HepG2 (cell line): ENCODE results near the gene PPP1CB. TPM values are rescaled to one million over a fixed set of nuclear protein-coding genes. Genes with fewer than 3 reads are reported as not detected.
A peak's percentile ranks its signal among the peaks of the same experiment; 100 is the strongest.

Source experiments
- E2F1 ChIP-seq: sonication (generic); formaldehyde crosslinking; IDR thresholded peaks from 2 replicates; pipeline ENCODE4 v1.5.0; 2020; ENCODE audit warnings: missing genetic modification reagents
- FOXO1 ChIP-seq: sonication (generic); formaldehyde crosslinking; IDR thresholded peaks from 2 replicates; pipeline ENCODE4 v1.4.0; 2020; ENCODE audit warnings: missing genetic modification reagents
- HNRNPLL ChIP-seq: fragments of 200-400 bp; formaldehyde crosslinking; IDR thresholded peaks from 2 replicates; pipeline ENCODE4 v1.6.1; 2017; ENCODE audit warnings: mild to moderate bottlenecking, low read depth, low read length; ENCODE audit not compliant: poor library complexity, severe bottlenecking
- HOXA3 ChIP-seq: sonication (generic); formaldehyde crosslinking; IDR thresholded peaks from 2 replicates; pipeline ENCODE4 v1.5.0; 2020; ENCODE audit warnings: missing genetic modification reagents
- HOXD1 ChIP-seq: sonication (generic); formaldehyde crosslinking; IDR thresholded peaks from 2 replicates; pipeline ENCODE4 v1.5.0; 2020; ENCODE audit warnings: missing genetic modification reagents
- IKZF4 ChIP-seq: sonication (generic); formaldehyde crosslinking; IDR thresholded peaks from 2 replicates; pipeline ENCODE4 v1.5.1; 2020; ENCODE audit warnings: borderline replicate concordance, mild to moderate bottlenecking, low read depth, missing genetic modification reagents; ENCODE audit errors: not compliant biosample characterization
- MAFK ChIP-seq, 2 experiments: IDR thresholded peaks in 1 of 2; conservative IDR thresholded peaks in 1 of 2; 2 replicates each; pipeline ENCODE4 v1.6.1; 2011; ENCODE audit warnings: improper control_type of control experiment in 2 of 2, low read length in 2 of 2
- PLRG1 ChIP-seq: fragments of 450-650 bp; conservative IDR thresholded peaks from 2 replicates; pipeline ENCODE4 v1.6.1; 2016
- POLR2G ChIP-seq: fragments of 200-400 bp; formaldehyde crosslinking; IDR thresholded peaks from 2 replicates; pipeline ENCODE4 v1.6.1; 2018; ENCODE audit warnings: mild to moderate bottlenecking, low read depth, low read length, moderate library complexity
- RBFOX2 ChIP-seq: fragments of 200-400 bp; formaldehyde crosslinking; IDR thresholded peaks from 2 replicates; pipeline ENCODE4 v1.6.1; 2017; ENCODE audit warnings: low read depth, mild to moderate bottlenecking, low read length
- SKI ChIP-seq: fragments of 450-650 bp; IDR thresholded peaks from one replicate; pipeline ENCODE4 v1.6.1; 2018; ENCODE audit warnings: mild to moderate bottlenecking; ENCODE audit not compliant: partially characterized antibody
- TFDP2 ChIP-seq: sonication (generic); formaldehyde crosslinking; IDR thresholded peaks from 2 replicates; pipeline ENCODE4 v1.4.0; 2020; ENCODE audit warnings: missing genetic modification reagents
- ZBTB10 ChIP-seq: sonication (generic); formaldehyde crosslinking; IDR thresholded peaks from 2 replicates; pipeline ENCODE4 v1.4.0; 2020; ENCODE audit warnings: missing genetic modification reagents, borderline replicate concordance
- ZNF552 ChIP-seq: sonication (generic); formaldehyde crosslinking; IDR thresholded peaks from 2 replicates; pipeline ENCODE4 v1.9.0; 2022; ENCODE audit warnings: missing genetic modification reagents, mild to moderate bottlenecking, borderline replicate concordance
- ZNF691 ChIP-seq: sonication (generic); formaldehyde crosslinking; IDR thresholded peaks from 2 replicates; pipeline ENCODE4 v1.4.0; 2020; ENCODE audit warnings: missing genetic modification reagents, low read depth, mild to moderate bottlenecking, borderline replicate concordance
- ZNF7 ChIP-seq: IDR thresholded peaks from 2 replicates; pipeline ENCODE4 v1.6.1; 2016; ENCODE audit warnings: missing biosample characterization, missing genetic modification reagents
- polyA plus RNA-seq, 8 experiments: library from polyadenylated mRNA; depleted of rRNA in 3 of 8; stranded (reverse) in 7 of 8; unstranded in 1 of 8; fragments of >200 nt; fragmentation: Illumina TruSeq in 4 of 8; extraction: Trizol in 4 of 8; gene quantifications; 2 replicates each; pipeline versions ENCODE4 v1.2.1 to v1.2.3, GENCODE V29; 2011 to 2016; ENCODE audit warnings: low read depth in 4 of 8, missing spikeins in 1 of 8, mixed read lengths in 1 of 8; ENCODE audit not compliant: insufficient read depth in 1 of 8
- total RNA-seq, 5 experiments: library from RNA; depleted of rRNA; stranded (reverse); fragments of >200 nt; fragmentation: Illumina TruSeq; extraction: Trizol; gene quantifications; 2 replicates each; pipeline ENCODE4 v1.2.3, GENCODE V29; 2016; ENCODE audit warnings: low read depth in 1 of 5
- TF ChIP-seq, protein P1 (sequence below): sonication (generic); formaldehyde crosslinking; IDR thresholded peaks from 2 replicates; pipeline ENCODE4 v1.9.0; 2021; ENCODE audit warnings: missing genetic modification reagents, borderline replicate concordance

PPP1CB gene
- total and polyA plus RNA-seq, 2 of the 13 experiments (the other 11 are each of a cell fraction or from before 2014, with no cell fraction given): 46.9 to 109 TPM

GRCh38 chr2:28751252-28751955 lies at the start of gene PPP1CB (continued):
- no peak for TF ChIP-seq ZBTB10
- TF ChIP-seq ZNF7: no peak
- TF ChIP-seq TFDP2: peak; percentile 93
- peak; percentile 37; the same call in 1 of the 2 replicates for TF ChIP-seq HOXD1 (CRISPR knock-in tag)
- TF ChIP-seq, protein P1, sequence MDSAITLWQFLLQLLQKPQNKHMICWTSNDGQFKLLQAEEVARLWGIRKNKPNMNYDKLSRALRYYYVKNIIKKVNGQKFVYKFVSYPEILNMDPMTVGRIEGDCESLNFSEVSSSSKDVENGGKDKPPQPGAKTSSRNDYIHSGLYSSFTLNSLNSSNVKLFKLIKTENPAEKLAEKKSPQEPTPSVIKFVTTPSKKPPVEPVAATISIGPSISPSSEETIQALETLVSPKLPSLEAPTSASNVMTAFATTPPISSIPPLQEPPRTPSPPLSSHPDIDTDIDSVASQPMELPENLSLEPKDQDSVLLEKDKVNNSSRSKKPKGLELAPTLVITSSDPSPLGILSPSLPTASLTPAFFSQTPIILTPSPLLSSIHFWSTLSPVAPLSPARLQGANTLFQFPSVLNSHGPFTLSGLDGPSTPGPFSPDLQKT: no peak
- TF ChIP-seq E2F1 (CRISPR knock-in tag): peak; percentile 76
- no peak for TF ChIP-seq MAFK (conservative IDR thresholded peaks at IDR 0.05 in 1 of 2, IDR thresholded peaks at IDR 0.05 in 1 of 2; ENCODE audit: low read length in 2 of 2)
- peak; percentile 99 for TF ChIP-seq HNRNPLL
- TF ChIP-seq SKI: peak; percentile 83
- TF ChIP-seq ZNF691 (CRISPR knock-in tag): no peak; the same call in 1 of the 2 replicates
- no peak for TF ChIP-seq ZNF552 (CRISPR knock-in tag)
- TF ChIP-seq HOXA3: peak; percentile 93
- peak; percentile 91 for TF ChIP-seq IKZF4 (CRISPR knock-in tag)
- peak; percentile 94 for TF ChIP-seq POLR2G
- TF ChIP-seq RBFOX2: peak; percentile 94
- peak; percentile 23; the same call in 1 of the 2 replicates for TF ChIP-seq FOXO1 (CRISPR knock-in tag)
- no peak for TF ChIP-seq PLRG1
